Measurements from ENCODE around the gene FABP7. TPM values are rescaled to one million over a fixed set of nuclear protein-coding genes. Genes with fewer than 3 reads are reported as not detected.
"Not testable (repeated sequence)": the region's sequence is repeated elsewhere in the genome, so short reads cannot be mapped to it uniquely, and the experiment has no call there.

Gene FABP7
- 1,193 TPM for total RNA-seq

- no peak for FAIRE-seq
- DNase-seq (ENCODE audit: low spot score in 2 of 2) = no peak
Observed at GRCh38 chr6:122779667-122780066, at the start of gene FABP7. TSS of gene FABP7 (plus strand) at chr6:122779716. CDS start at chr6:122779795, 79 bp downstream.

GRCh38 chr6:122730334-122730733 lies 49.2 kb upstream of the FABP7 start:
- DNase-seq (ENCODE audit: low spot score in 2 of 2) (no peak), FAIRE-seq (no peak)

- no peak for DNase-seq (ENCODE audit: low spot score in 2 of 2)
- FAIRE-seq = peak; percentile 43
Observed at GRCh38 chr6:122730775-122731386, 48.6 kb upstream of the FABP7 start.

GRCh38 chr6:122733259-122733658 lies 46.3 kb upstream of the FABP7 start:
- DNase-seq (ENCODE audit: low spot score in 2 of 2) (no peak), FAIRE-seq (no peak)

GRCh38 chr6:122734529-122735395 lies 44.8 kb upstream of the FABP7 start:
- FAIRE-seq (no peak), DNase-seq (ENCODE audit: low spot score in 2 of 2) (no peak)

GRCh38 chr6:122735582-122735981 lies 43.9 kb upstream of the FABP7 start:
- DNase-seq (ENCODE audit: low spot score in 2 of 2) (no peak), FAIRE-seq (no peak)

- no peak for FAIRE-seq
Observed at GRCh38 chr6:122736163-122736562, 43.4 kb upstream of the FABP7 start.

GRCh38 chr6:122736616-122737015 lies 42.9 kb upstream of the FABP7 start:
- DNase-seq (ENCODE audit: low spot score in 2 of 2) = no peak
- no peak for FAIRE-seq

More at GRCh38 chr6:122736163-122736562, 43.4 kb upstream of the FABP7 start:
- DNase-seq (ENCODE audit: low spot score in 2 of 2) = no peak

- no peak for DNase-seq (ENCODE audit: low spot score in 2 of 2)
- FAIRE-seq = no peak
Observed at GRCh38 chr6:122740091-122740490, 39.4 kb upstream of the FABP7 start.

GRCh38 chr6:122740936-122741335 lies 38.6 kb upstream of the FABP7 start:
- FAIRE-seq = no peak
- no peak for DNase-seq (ENCODE audit: low spot score in 2 of 2)

- not testable (repeated sequence) for FAIRE-seq
Observed at GRCh38 chr6:122744247-122744646, 35.3 kb upstream of the FABP7 start.

GRCh38 chr6:122744856-122745255 lies 34.7 kb upstream of the FABP7 start:
- not testable (repeated sequence) for FAIRE-seq; DNase-seq (ENCODE audit: low spot score in 2 of 2)

More at GRCh38 chr6:122744247-122744646, 35.3 kb upstream of the FABP7 start:
- DNase-seq (ENCODE audit: low spot score in 2 of 2) = not testable (repeated sequence)

GRCh38 chr6:122746688-122747087 lies 32.8 kb upstream of the FABP7 start:
- DNase-seq (ENCODE audit: low spot score in 2 of 2) (no peak), FAIRE-seq (no peak)

GRCh38 chr6:122747573-122747972 lies 31.9 kb upstream of the FABP7 start:
- no peak for FAIRE-seq
- DNase-seq (ENCODE audit: low spot score in 2 of 2) = no peak

GRCh38 chr6:122748945-122749344 lies 30.6 kb upstream of the FABP7 start:
- not testable (repeated sequence) for DNase-seq (ENCODE audit: low spot score in 2 of 2); FAIRE-seq

GRCh38 chr6:122749451-122750050 lies 30.0 kb upstream of the FABP7 start:
- FAIRE-seq = no peak
- DNase-seq (ENCODE audit: low spot score in 2 of 2) = no peak

GRCh38 chr6:122751326-122751725 lies 28.2 kb upstream of the FABP7 start:
- FAIRE-seq = no peak

GRCh38 chr6:122752459-122752858 lies 27.1 kb upstream of the FABP7 start:
- FAIRE-seq (no peak), DNase-seq (ENCODE audit: low spot score in 2 of 2) (no peak)

More at GRCh38 chr6:122751326-122751725, 28.2 kb upstream of the FABP7 start:
- no peak for DNase-seq (ENCODE audit: low spot score in 2 of 2)

GRCh38 chr6:122753000-122753687 lies 26.4 kb upstream of the FABP7 start:
- DNase-seq (ENCODE audit: low spot score in 2 of 2) (no peak), FAIRE-seq (no peak)

- FAIRE-seq (no peak), DNase-seq (ENCODE audit: low spot score in 2 of 2) (no peak)
Observed at GRCh38 chr6:122753688-122754056, 25.8 kb upstream of the FABP7 start.

Measured in frontal cortex (tissue), 4 donors.